OCI-LY1 (cell line): ENCODE results near the gene OSMR.

Experiments
- EZH2 ChIP-seq: fragments of 200-600 bp; sonication (generic), shearing (Covaris generic); IDR thresholded peaks from 2 replicates; pipeline ENCODE4 v1.8.0; 2017; ENCODE audit warnings: borderline replicate concordance, mixed run types, mild to moderate bottlenecking, antibody characterized with exemption, low read length, moderate library complexity, mixed read lengths
- TF ChIP-seq, protein P1 (sequence below): fragments of 200-600 bp; sonication (generic), shearing (Covaris generic); IDR thresholded peaks from 2 replicates; pipeline ENCODE4 v1.5.1; 2017; ENCODE audit warnings: mild to moderate bottlenecking, antibody characterized with exemption, low read length, moderate library complexity, mixed read lengths

DNA sequence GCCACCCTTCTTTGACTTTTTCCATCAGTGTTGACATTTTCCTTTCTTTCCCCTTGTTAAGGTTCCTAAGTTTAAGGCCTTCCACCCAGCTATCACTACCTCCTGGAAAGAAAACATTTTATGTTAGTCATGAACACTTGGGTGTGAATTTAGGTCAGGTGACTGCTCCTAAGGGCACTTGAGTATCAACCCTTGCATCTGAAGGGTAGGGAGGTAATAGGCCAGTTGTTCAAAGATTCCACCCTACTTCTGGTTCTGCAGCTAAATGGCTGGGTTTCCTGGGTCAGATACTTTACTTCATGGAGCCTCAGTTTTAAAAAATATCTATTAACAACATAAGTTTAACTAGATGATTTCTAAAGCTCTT lies 49.1 kb upstream of the OSMR start:
- TF ChIP-seq, protein P1, sequence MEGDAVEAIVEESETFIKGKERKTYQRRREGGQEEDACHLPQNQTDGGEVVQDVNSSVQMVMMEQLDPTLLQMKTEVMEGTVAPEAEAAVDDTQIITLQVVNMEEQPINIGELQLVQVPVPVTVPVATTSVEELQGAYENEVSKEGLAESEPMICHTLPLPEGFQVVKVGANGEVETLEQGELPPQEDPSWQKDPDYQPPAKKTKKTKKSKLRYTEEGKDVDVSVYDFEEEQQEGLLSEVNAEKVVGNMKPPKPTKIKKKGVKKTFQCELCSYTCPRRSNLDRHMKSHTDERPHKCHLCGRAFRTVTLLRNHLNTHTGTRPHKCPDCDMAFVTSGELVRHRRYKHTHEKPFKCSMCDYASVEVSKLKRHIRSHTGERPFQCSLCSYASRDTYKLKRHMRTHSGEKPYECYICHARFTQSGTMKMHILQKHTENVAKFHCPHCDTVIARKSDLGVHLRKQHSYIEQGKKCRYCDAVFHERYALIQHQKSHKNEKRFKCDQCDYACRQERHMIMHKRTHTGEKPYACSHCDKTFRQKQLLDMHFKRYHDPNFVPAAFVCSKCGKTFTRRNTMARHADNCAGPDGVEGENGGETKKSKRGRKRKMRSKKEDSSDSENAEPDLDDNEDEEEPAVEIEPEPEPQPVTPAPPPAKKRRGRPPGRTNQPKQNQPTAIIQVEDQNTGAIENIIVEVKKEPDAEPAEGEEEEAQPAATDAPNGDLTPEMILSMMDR = no peak
- no peak for TF ChIP-seq EZH2
